Measurements from ENCODE around the gene ERGIC1. TPM values are rescaled to one million over a fixed set of nuclear protein-coding genes. Genes with fewer than 3 reads are reported as not detected.

The ERGIC1 gene
- total RNA-seq, 1 donor from 2014 or later, result 105 TPM

DNA sequence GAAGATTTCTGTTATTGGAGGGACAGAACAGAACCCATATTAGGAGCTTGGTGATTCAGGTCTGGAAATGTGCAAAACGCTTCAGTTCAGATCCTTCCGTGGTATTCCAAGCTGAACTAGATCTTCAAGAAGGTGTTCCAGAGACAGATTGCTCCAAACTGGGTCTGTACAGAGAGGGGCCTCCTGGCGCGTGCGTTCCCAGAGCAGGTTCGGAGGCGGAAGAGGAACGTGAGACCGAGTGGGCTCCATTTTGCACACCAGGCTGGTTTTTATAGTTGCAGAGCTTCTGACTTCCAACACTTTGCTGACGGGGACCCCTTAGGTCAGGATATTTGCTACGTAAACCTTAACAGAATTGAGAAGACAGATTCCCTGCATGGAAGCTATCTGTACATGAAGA lies 108.5 kb downstream of the ERGIC1 start:
- DNase-seq (ENCODE audit: low read depth, low spot score), result no peak

GRCh38 chr5:172943283-172943841 lies 109.3 kb downstream of the ERGIC1 start:
- DNase-seq (ENCODE audit: low read depth, low spot score), result no peak

- no peak for DNase-seq (ENCODE audit: low read depth, low spot score)
These were observed 109.9 kb downstream of the ERGIC1 start for GRCh38 chr5:172943906-172944305.

DNA sequence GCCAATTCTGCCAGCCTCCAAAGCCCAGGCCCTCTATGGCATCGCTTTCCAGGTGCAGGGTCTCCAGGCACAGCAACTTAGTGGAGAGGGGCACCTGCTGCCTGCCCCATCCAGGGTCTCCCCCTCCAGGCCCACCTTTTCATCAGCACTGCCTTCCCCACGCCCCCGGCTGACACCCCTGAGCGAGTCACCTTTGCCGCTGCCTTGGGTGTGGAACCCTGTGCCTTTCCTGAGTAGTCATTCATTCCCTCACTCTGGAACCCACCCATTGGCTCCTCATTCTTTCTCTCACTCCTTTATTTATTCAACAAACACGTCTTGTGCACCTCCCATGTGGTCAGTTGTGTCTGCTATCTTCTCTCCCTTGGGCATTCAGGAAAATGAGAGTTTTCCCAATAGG lies 110.7 kb downstream of the ERGIC1 start:
- no peak for DNase-seq (ENCODE audit: low read depth, low spot score)

- no peak for DNase-seq (ENCODE audit: low read depth, low spot score)
These were observed 111.1 kb downstream of the ERGIC1 start for GRCh38 chr5:172945151-172945550.

- DNase-seq (ENCODE audit: low read depth, low spot score), result no peak
These were observed 112.1 kb downstream of the ERGIC1 start for GRCh38 chr5:172946146-172946545.

- DNase-seq (ENCODE audit: low read depth, low spot score), result no peak
These were observed 115.4 kb downstream of the ERGIC1 start for GRCh38 chr5:172949426-172949825.

- DNase-seq (ENCODE audit: low read depth, low spot score), result no peak
These were observed 116.3 kb downstream of the ERGIC1 start for GRCh38 chr5:172950176-172950965.

DNA sequence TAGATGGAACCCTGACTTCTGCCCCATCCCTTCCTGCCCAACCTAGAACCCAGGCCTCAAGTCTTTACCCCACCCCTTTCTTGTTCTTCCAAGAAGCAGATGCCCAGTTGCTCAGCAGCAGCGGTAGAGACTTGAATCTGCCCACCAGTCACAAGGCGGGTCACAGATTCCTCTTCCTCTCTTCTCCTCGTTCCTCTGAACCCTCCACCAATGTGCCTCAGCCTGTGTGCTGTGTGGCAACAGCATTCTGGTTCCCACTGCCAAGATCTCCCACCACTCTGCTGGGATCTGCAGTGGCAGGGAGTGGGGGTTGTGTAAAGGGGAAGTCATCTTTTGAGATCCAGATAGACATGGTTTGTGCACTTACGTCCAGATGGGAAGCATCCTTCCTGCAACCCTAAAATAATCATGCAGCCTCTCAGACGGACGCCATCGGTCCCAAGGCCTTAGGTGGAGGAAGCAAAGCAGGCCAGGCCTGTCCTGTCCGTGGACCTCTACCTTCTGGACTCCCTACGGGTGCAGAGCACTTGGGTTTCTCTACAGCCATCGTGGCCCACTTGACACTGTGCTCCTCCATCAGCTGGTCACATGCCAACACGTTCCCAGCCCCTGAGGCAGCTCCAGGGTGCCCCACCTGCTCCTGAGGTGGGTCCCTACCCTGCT lies 117.5 kb downstream of the ERGIC1 start:
- no peak for DNase-seq (ENCODE audit: low read depth, low spot score)

DNA sequence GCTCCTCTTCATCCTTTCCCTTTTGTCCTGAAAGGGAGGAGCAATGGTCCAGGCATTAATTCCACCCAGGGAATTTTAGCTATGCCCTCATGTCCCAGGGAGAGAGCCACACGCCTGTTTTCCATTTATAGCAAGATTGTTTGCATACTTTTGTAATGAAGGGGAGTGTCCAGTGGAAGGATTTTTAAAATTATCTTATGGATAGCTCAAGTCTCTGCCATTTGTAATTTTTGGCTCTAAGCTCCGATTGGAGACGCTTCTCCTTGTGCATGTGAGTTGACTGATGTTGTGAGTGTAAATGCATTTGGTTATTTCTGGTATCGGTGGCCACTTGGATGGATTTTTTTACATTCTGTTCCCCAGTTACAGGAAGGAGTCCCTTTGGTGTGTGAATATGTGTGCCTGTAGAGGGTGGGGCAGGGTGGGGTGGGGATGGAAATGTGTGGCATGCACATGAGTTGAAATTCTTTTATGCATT lies 118.0 kb downstream of the ERGIC1 start:
- DNase-seq (ENCODE audit: low read depth, low spot score), result no peak

DNA sequence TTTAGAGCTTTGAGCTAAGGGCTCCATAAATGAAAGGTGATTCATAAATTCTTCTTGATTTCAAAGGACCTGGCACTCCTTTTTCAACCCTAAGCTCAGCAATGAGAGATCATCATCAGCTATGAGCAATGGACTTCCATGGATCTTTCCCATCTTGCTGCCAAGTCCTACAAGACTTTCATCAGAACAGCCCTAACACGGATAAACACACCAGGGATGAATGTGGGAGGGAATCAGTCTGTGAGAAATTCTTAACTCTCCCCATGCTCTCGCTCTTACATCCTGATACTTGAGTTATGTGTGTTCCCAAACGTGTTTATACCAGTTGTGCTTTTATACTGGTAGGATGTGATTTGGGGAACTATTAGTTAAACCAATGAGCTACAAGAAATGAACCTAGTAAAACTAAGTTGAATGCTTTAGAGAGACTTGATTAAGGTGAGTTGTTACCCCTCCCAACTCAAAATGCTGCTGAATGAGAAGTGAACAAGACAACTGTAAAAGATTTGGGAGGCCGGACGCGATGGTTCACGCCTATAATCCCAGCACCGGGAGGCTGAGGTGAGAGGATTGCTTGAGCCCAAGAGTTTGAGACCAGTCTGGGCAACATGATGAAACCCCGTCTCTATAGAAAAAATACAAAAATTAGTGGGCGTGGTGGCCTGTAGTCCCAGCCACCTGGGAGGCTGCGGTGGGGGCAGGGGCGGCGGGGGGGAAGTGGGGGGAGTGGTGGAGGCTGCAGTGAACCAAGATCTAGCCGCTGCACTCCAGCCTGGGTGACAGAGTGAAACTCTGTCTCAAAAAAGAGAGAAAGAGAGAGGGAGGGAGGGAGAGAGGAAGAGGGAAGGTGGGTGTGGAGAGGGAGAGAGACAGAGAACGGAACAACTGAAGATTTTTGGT lies 120.0 kb downstream of the ERGIC1 start:
- DNase-seq (ENCODE audit: low read depth, low spot score), result no peak

DNA sequence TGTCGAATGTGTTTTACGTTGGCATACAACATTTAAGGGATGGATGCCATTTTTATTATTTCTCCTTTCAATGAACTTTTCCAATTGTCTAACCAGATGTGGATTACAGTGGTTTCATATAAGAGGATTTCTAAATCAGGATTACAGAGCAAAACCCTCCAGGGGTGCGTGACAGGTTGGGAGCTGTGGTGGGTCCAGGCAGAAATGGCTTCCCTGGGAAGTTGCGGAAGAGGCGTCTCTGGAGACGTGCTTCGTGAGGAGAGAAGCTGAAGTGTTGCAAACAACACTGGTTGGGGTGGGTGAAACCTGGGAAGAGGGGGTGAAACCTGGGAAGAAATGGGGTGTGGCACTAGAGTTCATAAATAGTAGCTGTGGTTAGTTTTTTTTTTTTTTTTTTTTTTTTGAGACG lies 120.7 kb downstream of the ERGIC1 start:
- DNase-seq (ENCODE audit: low read depth, low spot score), result no peak

DNA sequence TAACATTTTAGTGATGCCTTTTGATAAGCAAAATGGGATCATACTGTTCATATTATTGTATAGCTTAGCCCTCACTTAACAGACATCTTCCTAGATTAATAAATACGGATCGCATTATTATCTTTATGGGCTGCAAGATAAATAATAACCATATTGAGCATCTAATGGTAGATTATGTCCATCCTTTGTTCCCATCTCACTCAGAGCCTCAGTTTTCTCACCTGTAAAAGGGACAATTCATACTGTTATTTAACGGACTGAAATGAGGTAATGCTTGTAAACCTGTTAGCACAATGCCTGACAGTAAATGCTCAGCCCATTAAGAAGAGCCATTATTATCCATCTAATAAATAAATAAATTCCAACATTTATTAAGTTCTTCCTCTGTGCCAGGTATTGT lies 122.2 kb downstream of the ERGIC1 start:
- DNase-seq (ENCODE audit: low read depth, low spot score), result no peak

- no peak for DNase-seq (ENCODE audit: low read depth, low spot score)
These were observed 122.9 kb downstream of the ERGIC1 start for GRCh38 chr5:172956936-172957335.

GRCh38 chr5:172957458-172957857 lies 123.4 kb downstream of the ERGIC1 start:
- DNase-seq (ENCODE audit: low read depth, low spot score), result no peak

DNA sequence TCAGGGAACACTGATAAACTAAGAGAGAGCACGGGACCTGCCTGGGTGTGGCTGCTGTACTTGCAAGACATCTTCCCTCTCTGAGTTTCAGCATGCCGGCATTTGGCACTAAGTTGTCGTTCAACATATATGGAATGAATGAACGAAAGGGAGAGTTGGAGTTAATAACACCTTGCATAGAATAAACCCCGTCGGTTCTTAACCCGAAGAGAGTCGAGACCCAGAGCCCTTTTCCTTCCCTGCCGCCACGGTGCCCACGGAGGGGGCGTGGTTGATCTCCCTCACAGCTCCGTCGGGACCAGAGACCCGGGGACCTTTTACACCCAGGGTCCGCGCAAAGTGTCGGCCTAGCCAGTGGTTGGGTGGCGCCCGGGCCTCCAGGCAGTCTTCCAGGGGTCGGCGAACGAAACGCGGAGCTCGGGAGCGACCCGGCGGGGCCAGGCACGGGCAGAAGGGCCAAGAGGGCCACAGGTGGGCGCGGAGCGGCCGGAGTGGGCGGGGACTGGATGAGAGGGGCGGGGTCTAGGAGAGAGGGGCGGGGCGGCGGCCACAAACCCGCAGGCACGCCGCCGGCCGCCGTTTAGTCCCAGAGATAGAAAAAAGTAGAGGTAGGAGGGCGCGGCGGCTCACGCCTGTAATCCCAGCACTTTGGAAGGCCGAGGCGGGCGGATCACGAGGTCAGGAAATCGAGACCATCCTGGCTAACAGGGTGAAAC lies 124.4 kb downstream of the ERGIC1 start:
- no peak for DNase-seq (ENCODE audit: low read depth, low spot score)

DNA sequence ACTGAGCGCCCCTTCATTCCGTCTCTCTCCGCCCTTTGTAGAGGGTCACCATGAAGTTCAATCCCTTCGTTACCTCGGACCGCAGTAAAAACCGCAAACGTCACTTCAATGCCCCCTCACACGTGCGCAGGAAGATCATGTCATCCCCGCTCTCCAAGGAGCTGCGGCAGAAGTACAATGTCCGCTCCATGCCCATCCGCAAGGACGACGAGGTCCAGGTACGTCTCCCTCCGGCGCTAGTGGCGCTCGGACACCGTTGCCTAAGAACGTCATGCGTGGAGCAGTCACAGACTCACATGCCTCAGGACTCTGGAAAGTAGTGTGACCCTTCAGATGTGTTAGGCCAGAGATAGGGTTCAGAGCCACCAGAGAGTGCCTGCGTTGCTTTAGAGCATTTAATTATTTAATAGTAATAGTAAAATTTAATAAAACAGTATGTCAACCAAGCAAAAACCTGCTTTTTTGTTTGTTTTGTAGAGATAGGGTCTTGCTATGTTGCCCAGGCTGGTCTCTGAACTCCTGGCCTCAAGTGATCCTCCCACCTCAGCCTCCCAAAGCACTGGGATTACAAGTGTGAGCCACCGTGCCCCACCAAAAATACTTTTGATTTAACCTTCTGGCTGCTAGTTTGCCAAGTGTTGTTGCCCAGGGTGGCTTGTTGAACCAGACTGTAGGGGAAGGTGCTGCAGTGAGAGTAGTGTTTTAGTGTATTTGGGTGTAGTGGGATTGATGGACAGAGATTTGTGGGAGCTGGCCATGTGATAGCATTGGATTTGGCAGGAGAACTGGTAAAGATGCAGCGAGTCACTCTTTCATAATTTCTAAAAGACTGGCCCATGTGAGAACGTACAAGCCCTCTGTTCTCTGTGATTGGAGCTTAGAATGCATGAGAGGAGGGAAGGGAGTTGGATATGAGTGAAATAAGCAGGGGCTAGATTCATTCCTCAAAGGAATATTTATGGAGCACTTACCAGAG lies 126.1 kb downstream of the ERGIC1 start:
- DNase-seq (ENCODE audit: low read depth, low spot score), result no peak

DNA sequence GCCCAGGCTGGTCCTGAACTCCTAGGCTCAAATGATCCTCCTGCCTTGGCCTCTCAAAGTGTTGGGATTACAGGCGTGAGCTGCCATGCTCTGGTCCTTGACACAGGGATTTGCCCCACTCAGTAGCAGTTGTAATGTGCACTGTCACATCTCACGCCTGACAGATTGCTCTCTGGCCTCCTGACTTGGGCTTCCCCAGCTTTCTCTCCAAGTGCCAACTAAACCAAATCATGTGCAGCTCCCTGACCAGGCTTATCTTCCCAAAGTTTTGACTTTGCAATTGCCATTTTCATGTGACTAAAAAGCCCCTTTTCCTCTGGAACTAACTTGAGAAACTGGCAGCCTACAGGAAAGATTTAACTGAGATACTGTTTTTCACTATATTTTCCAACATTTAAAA lies 135.9 kb downstream of the ERGIC1 start:
- DNase-seq (ENCODE audit: low read depth, low spot score), result no peak

DNA sequence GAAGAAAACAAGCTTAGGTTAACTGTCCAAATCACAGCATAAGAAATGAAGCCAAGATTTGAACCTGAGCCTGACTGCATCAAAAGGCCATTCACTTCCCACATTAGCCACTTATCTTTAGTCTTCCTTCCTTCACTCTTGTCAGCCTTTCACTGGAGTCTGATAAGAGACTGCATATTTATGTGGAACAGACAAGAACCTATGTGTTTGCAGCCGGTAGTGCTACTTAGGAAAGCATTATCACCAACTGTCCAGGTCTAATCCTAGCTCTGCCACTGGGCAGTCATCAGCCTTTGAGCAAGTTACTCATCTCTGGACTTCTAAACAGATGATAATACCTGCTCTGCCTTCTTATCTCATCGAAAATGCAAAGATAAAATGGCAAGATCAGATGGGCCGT lies 137.4 kb downstream of the ERGIC1 start:
- no peak for DNase-seq (ENCODE audit: low read depth, low spot score)

GRCh38 chr5:172972552-172972951 lies 138.5 kb downstream of the ERGIC1 start:
- DNase-seq (ENCODE audit: low read depth, low spot score), result no peak
